HepG2 (cell line): ENCODE results near the gene COMMD10. TPM values are rescaled to one million over a fixed set of nuclear protein-coding genes. Genes with fewer than 3 reads are reported as not detected.

ENCODE experiments used
- ATAC-seq: fragments of 200-7000 bp; cut with Tn5 transposase; 3 replicates; pipeline ENCODE4 v1.9.1; 2020; ENCODE audit warnings: mild to moderate bottlenecking, moderate library complexity
- BruUV-seq: library from RNA; stranded (reverse); fragments of 400-500 nt; replicated peaks from 2 replicates; lab custom pipeline; 2021; lab: Mats Ljungman, UMichigan
- CTCF ChIA-PET: fragments of 300-600 bp; formaldehyde crosslinking; extraction: SDS; loops from one replicate; lab custom pipeline; 2021; ENCODE audit warnings: low total read pairs, inconsistent platforms, low intra/inter-chr PET ratio; lab: Yijun Ruan, JAX
- POLR2A ChIA-PET: fragments of 350-600 bp; sonication (Branson Sonifier 250); formaldehyde crosslinking; loops from one replicate; lab custom pipeline; 2020; ENCODE audit warnings: antibody characterized with exemption, inconsistent platforms; lab: Yijun Ruan, JAX
- DNase-seq: peaks from one replicate; pipeline ENCODE4 v3.0.0-alpha.2; 2015; ENCODE audit warnings: low spot score
- FAIRE-seq: peaks from 3 replicates; lab custom pipeline; 2011; peaks lifted over from hg19 to GRCh38; lab: Jason Lieb, UNC
- H2AFZ ChIP-seq: one replicate; pipeline ENCODE4 v1.6.1; 2011; ENCODE audit warnings: low read length, inconsistent platforms
- H3K27ac ChIP-seq: fragments of 300-600 bp; 3 replicates; pipeline ENCODE4 v1.8.0; 2011; ENCODE audit warnings: mixed run types, mild to moderate bottlenecking, mixed read lengths, low read length, inconsistent platforms; ENCODE audit not compliant: insufficient read depth; ENCODE audit errors: extremely low read length
- H3K27me3 ChIP-seq, 2 experiments: fragments of 200-600 bp in 1 of 2; 2 replicates in 1 of 2; 3 replicates in 1 of 2; pipeline versions ENCODE4 v1.6.0 to v1.8.0; 2011; ENCODE audit warnings: low read length in 2 of 2, mild to moderate bottlenecking in 2 of 2, moderate library complexity in 2 of 2, inconsistent platforms in 1 of 2; ENCODE audit not compliant: insufficient read depth in 2 of 2, control insufficient read depth in 1 of 2
- H3K36me3 ChIP-seq, 2 experiments: fragments of 200-600 bp in 1 of 2; replicated peaks in 1 of 2; 2 replicates in 1 of 2; 3 replicates in 1 of 2; pipeline versions ENCODE4 v1.5.1 to v1.8.0; 2011; ENCODE audit warnings: low read length in 2 of 2, inconsistent platforms in 1 of 2; ENCODE audit not compliant: insufficient read depth in 2 of 2, control insufficient read depth in 1 of 2
- H3K4me1 ChIP-seq: 2 replicates; pipeline ENCODE4 v1.5.1; 2012; ENCODE audit warnings: low read length, inconsistent platforms; ENCODE audit not compliant: insufficient read depth
- H3K4me2 ChIP-seq: 2 replicates; pipeline ENCODE4 v1.6.0; 2011; ENCODE audit warnings: low read depth, low read length, inconsistent platforms
- H3K4me3 ChIP-seq, 3 experiments: fragments of 200-600 bp in 1 of 3; sonication (generic), shearing (Covaris generic) in 1 of 3; replicated peaks in 1 of 3; 2 replicates each; pipeline ENCODE4 v1.5.1; 2011 to 2016; ENCODE audit warnings: low read length in 3 of 3, inconsistent platforms in 2 of 3, low read depth in 2 of 3, mild to moderate bottlenecking in 2 of 3, control low read depth in 1 of 3, mixed read lengths in 1 of 3; ENCODE audit not compliant: insufficient read depth in 1 of 3
- H3K79me2 ChIP-seq: one replicate; pipeline ENCODE4 v1.6.1; 2011; ENCODE audit warnings: low read length, inconsistent platforms; ENCODE audit not compliant: insufficient read depth
- H3K9ac ChIP-seq: 2 replicates; pipeline ENCODE4 v1.6.0; 2011; ENCODE audit warnings: mild to moderate bottlenecking, low read depth, low read length, inconsistent platforms; ENCODE audit not compliant: insufficient read depth
- H3K9me3 ChIP-seq: 2 replicates; pipeline ENCODE4 v1.5.1; 2012; ENCODE audit warnings: mild to moderate bottlenecking, low read length
- H4K20me1 ChIP-seq: 2 replicates; pipeline ENCODE4 v1.6.0; 2011; ENCODE audit warnings: inconsistent platforms, mild to moderate bottlenecking, low read length, moderate library complexity; ENCODE audit not compliant: insufficient read depth
- ARID2 ChIP-seq: sonication (generic); formaldehyde crosslinking; IDR thresholded peaks from 2 replicates; pipeline ENCODE4 v1.8.1; 2022; ENCODE audit warnings: mild to moderate bottlenecking, missing genetic modification reagents, borderline replicate concordance
- LRRFIP1 ChIP-seq: sonication (generic); formaldehyde crosslinking; conservative IDR thresholded peaks from 2 replicates; pipeline ENCODE4 v1.4.0; 2020; ENCODE audit warnings: missing genetic modification reagents
- MATR3 ChIP-seq: sonication (generic); formaldehyde crosslinking; IDR thresholded peaks from 2 replicates; pipeline ENCODE4 v1.4.0; 2020; ENCODE audit warnings: missing genetic modification reagents
- MTF1 ChIP-seq: sonication (generic); formaldehyde crosslinking; IDR thresholded peaks from 2 replicates; pipeline ENCODE4 v1.5.0; 2020; ENCODE audit warnings: missing genetic modification reagents
- NONO ChIP-seq, 2 experiments: fragments of 450-650 bp in 1 of 2; sonication (generic) in 1 of 2; formaldehyde crosslinking in 1 of 2; IDR thresholded peaks in 1 of 2; conservative IDR thresholded peaks in 1 of 2; 2 replicates each; pipeline versions ENCODE4 v1.6.1 to v1.8.0; 2017 to 2022; ENCODE audit warnings: mild to moderate bottlenecking in 1 of 2, missing genetic modification reagents in 1 of 2, moderate library complexity in 1 of 2
- PITX1 ChIP-seq: sonication (generic); formaldehyde crosslinking; IDR thresholded peaks from 2 replicates; pipeline ENCODE4 v1.5.1; 2020; ENCODE audit warnings: mild to moderate bottlenecking, missing genetic modification reagents
- RBFOX2 ChIP-seq: fragments of 200-400 bp; formaldehyde crosslinking; IDR thresholded peaks from 2 replicates; pipeline ENCODE4 v1.6.1; 2017; ENCODE audit warnings: low read depth, mild to moderate bottlenecking, low read length
- SP2 ChIP-seq: sonication (generic); formaldehyde crosslinking; IDR thresholded peaks from 2 replicates; pipeline ENCODE4 v1.5.1; 2020; ENCODE audit warnings: mild to moderate bottlenecking, missing genetic modification reagents
- THAP11 ChIP-seq: IDR thresholded peaks from 2 replicates; pipeline ENCODE4 v1.6.1; 2016; ENCODE audit warnings: missing biosample characterization, missing genetic modification reagents
- THAP9 ChIP-seq: sonication (generic); formaldehyde crosslinking; IDR thresholded peaks from 2 replicates; pipeline ENCODE4; 2020; ENCODE audit warnings: missing genetic modification reagents, mild to moderate bottlenecking, borderline replicate concordance
- ZFP37 ChIP-seq: sonication (generic); formaldehyde crosslinking; IDR thresholded peaks from 2 replicates; pipeline ENCODE4 v1.4.0; 2020; ENCODE audit warnings: missing genetic modification reagents, borderline replicate concordance
- ZMYM4 ChIP-seq: sonication (generic); formaldehyde crosslinking; IDR thresholded peaks from 2 replicates; pipeline ENCODE4 v1.8.1; 2023; ENCODE audit warnings: mild to moderate bottlenecking, missing genetic modification reagents
- ZNF788 ChIP-seq: sonication (generic); formaldehyde crosslinking; IDR thresholded peaks from 2 replicates; pipeline ENCODE4 v1.5.0; 2020; ENCODE audit warnings: mild to moderate bottlenecking, missing genetic modification reagents, borderline replicate concordance
- WGBS: methylation state at CpG from one replicate; pipeline ENCODE4 v1.1.6; 2017; ENCODE audit warnings: low lambda C conversion rate; 5-methylcytosine and 5-hydroxymethylcytosine counted together
- in situ Hi-C: cut with HindIII; loops from 2 replicates; pipeline ENCODE4 v1.10.0; 2017; ENCODE audit warnings: low pct_unique_long_range_greater_than_20kb; ENCODE audit not compliant: extremely low pct_ligation_motif_present
- intact Hi-C: fragments of 100-400 bp; cut with micrococcal nuclease; formaldehyde crosslinking; loops from one replicate; pipeline ENCODE4 v1.10.0; 2022; ENCODE audit not compliant: unreplicated experiment
- polyA plus RNA-seq, 8 experiments: library from polyadenylated mRNA; depleted of rRNA in 3 of 8; stranded (reverse) in 7 of 8; unstranded in 1 of 8; fragments of >200 nt; fragmentation: Illumina TruSeq in 4 of 8; extraction: Trizol in 4 of 8; gene quantifications; 2 replicates each; pipeline versions ENCODE4 v1.2.1 to v1.2.3, GENCODE V29; 2011 to 2016; ENCODE audit warnings: low read depth in 4 of 8, missing spikeins in 1 of 8, mixed read lengths in 1 of 8; ENCODE audit not compliant: insufficient read depth in 1 of 8
- total RNA-seq, 5 experiments: library from RNA; depleted of rRNA; stranded (reverse); fragments of >200 nt; fragmentation: Illumina TruSeq; extraction: Trizol; gene quantifications; 2 replicates each; pipeline ENCODE4 v1.2.3, GENCODE V29; 2016; ENCODE audit warnings: low read depth in 1 of 5
- TF ChIP-seq, protein P1 (sequence below): IDR thresholded peaks from 2 replicates; pipeline ENCODE4 v1.6.1; 2016; ENCODE audit warnings: mild to moderate bottlenecking, missing biosample characterization, missing genetic modification reagents

Gene COMMD10
- total and polyA plus RNA-seq, 2 of the 13 experiments (the other 11 are each of a cell fraction or from before 2014, with no cell fraction given), result 16.9 to 39.3 TPM

DNA sequence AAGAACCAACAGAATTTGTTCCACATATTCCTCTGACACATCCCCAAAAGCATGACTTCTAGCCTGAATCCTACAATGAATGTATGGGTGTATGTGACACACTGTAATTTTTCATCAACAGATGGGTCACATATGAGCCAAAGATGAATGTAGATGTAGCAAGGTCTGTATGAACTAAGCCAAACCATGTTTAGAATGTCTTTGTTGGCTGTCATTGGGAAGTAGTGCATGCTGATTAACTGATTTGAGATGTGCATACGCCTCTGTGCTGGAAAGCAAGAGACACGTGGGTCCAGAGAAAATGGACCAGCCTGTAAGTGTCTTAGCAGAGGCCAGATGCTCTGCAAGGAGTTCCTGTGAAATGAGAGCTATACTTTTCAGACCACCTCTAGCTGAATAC is 222.0 kb downstream of the COMMD10 start:
- H3K9ac ChIP-seq, result no peak overlapping the region
- ChIA-PET POLR2A (no interaction called here), CTCF (no interaction called here)
- ATAC-seq, result no peak
- intact Hi-C loops (no loop called here), in situ Hi-C loops (no loop called here)
- no TSS peak for BruUV-seq
- peaks cover 9% of the 10 kb centered on the region; the same call in 1 of the 2 replicates for H3K4me1 ChIP-seq
- H3K9me3 ChIP-seq, result peaks cover 7% of the 10 kb centered on the region
- no peak for DNase-seq
- H3K36me3 ChIP-seq, result peaks cover 0 to 4% of the 10 kb centered on the region in 2 experiments; a peak in 2 of 5 replicates
- no peak overlapping the region for H3K4me3 ChIP-seq
- H3K27ac ChIP-seq, result no peak overlapping the region
- WGBS, result 100% methylated on average over 2 of the region's 2 CpGs
- TF ChIP-seq MATR3, result no peak
- TF ChIP-seq, protein P1, sequence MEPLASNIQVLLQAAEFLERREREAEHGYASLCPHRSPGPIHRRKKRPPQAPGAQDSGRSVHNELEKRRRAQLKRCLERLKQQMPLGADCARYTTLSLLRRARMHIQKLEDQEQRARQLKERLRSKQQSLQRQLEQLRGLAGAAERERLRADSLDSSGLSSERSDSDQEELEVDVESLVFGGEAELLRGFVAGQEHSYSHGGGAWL (CRISPR knock-in tag), result no peak
- TF ChIP-seq THAP11 (CRISPR knock-in tag), result no peak
- TF ChIP-seq ARID2 (CRISPR knock-in tag), result no peak
- TF ChIP-seq MTF1 (CRISPR knock-in tag), result no peak
- TF ChIP-seq NONO (IDR thresholded peaks at IDR 0.05), result no peak
- TF ChIP-seq NONO (CRISPR knock-in tag; conservative IDR thresholded peaks at IDR 0.05), result no peak
- no peak for TF ChIP-seq RBFOX2
- no peak for TF ChIP-seq THAP9 (CRISPR knock-in tag)
- no peak for TF ChIP-seq ZMYM4 (CRISPR knock-in tag)
- TF ChIP-seq PITX1 (CRISPR knock-in tag), result no peak
- TF ChIP-seq ZNF788 (CRISPR knock-in tag), result no peak
- no peak for TF ChIP-seq LRRFIP1 (CRISPR knock-in tag)
- no peak for TF ChIP-seq SP2 (CRISPR knock-in tag)
- no peak for TF ChIP-seq ZFP37 (CRISPR knock-in tag)
- no peak for FAIRE-seq
- H2AFZ ChIP-seq, result no peak overlapping the region
- H3K79me2 ChIP-seq, result no peaks in the 10 kb centered on the region
- no peaks in the 10 kb centered on the region for H4K20me1 ChIP-seq
- no peaks in the 10 kb centered on the region for H3K27me3 ChIP-seq
- H3K4me2 ChIP-seq, result no peak overlapping the region
